HG03045 (cell line): Measurements from ENCODE around the gene MCRS1.
A peak's percentile ranks its signal among the peaks of the same experiment; 100 is the strongest.

Experiments used
- ATAC-seq: cut with Tn5 transposase; IDR thresholded peaks from one replicate; pipeline ENCODE4 v1.9.1; 2021; ENCODE audit warnings: mild to moderate bottlenecking, moderate library complexity; ENCODE audit not compliant: unreplicated experiment

The MCRS1 gene

DNA sequence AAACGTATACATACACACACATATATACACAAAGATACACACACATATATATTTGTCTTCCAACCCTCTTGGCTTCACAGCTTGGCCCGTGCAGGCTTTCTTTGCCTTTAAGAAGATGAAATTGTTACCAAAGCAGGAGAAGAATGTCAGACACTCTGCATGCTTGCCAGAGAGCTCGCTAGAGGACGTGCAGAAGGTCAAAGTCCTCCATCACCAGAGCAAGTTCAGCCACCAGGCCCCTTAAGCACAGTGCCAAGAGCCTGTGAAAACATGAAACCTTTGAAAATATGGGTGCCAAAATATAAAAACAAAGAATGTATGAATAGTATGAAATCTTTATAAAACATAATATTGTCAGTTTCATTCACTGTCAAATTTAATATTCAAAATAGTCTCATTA lies 14.9 kb upstream of the MCRS1 start:
- ATAC-seq, result no peak

DNA sequence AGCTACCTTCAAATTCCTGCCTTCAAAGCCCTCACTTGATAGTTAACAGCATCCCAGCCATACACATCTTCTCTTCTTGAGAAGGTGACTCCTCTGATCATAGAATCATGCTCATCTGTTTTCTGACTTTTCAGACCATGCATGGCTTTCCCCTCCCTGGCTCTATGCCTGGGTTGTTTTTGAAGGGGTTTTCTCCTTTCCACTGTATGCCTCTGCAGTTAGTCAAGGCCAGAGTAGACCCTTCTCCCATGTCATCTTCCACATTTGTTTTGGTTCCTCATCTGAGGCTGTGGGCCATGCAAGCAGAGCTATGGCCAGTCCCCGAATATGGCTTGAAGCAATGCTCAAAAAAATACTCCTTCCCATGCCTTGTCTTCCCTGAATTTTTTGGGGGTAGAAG lies 14.3 kb upstream of the MCRS1 start:
- no peak for ATAC-seq

DNA sequence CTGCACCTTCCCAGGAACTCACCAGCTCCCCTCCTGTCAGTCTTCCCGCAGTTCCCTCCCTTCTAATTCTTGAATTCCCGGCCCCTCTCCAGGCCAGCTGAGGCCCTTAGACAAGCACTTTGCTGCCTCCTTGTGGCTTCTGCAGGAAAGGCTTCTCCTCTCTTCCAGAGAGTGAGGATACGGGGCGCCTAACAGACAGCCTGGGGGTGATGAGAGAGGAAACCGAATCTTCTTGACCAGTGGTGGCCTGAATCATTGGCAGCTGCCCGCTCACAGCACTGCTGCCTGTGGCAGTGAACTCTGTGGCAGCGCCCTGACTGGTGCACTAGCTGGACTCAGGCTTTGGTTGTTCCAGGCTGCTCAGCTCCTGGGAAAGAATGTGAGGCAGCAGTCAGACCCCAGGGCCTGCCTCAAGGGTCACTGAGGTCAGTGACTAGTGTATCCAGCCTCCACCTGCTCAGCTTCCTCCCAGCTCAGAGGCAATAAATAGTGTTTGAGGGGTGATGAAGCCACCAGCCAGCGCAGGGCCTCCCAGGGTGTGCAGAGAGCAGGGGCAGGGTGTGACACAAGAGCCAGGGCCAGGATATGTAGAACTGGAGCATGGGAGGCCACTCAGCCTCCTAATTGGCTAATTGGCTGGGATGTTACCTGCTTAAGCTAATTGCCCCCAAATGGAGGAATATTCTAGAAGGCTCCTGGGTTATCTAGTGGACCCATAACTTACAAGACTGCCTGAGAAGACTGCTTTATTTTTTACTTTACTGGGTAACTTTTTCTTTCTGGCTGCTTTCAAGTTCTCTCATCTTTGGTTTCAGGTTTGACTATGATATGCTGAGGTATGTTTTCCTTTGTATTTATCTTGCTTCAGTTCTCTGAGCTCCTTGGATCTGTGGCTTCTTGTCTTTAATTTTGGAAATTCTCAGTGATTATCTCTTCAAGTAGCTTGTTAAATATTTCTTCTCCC lies 12.9 kb upstream of the MCRS1 start:
- ATAC-seq, result no peak

DNA sequence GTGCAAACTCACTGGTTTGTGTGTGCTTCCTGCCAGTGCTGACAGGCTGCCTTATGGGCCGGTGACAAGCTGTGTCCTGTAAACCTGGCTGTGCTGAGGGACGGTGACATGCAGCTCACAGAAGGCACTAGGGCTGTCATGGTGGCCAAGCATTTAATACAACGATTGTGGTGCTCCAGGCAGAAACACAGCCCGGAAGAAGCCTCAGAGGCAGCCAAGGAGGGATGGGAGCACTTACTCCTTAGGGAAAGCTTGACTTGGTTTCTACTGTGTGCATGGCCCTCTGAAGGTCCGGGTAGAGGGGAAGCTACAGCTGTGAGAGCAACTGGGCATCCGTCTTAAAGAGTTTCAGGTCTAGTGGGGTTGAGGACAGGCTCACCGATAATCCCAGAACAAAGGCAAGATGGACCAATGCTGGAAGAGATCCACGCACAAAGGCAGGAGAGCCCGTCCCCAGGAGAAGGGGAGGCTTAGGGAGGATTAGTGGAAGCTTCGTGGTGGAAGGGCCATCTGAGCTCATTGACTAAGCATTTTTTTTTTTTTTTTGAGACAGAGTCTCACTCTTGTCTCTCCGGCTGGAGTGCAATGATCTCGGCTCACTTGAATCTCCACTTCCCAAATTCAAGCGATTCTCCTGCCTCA lies 10.7 kb upstream of the MCRS1 start:
- no peak for ATAC-seq

DNA sequence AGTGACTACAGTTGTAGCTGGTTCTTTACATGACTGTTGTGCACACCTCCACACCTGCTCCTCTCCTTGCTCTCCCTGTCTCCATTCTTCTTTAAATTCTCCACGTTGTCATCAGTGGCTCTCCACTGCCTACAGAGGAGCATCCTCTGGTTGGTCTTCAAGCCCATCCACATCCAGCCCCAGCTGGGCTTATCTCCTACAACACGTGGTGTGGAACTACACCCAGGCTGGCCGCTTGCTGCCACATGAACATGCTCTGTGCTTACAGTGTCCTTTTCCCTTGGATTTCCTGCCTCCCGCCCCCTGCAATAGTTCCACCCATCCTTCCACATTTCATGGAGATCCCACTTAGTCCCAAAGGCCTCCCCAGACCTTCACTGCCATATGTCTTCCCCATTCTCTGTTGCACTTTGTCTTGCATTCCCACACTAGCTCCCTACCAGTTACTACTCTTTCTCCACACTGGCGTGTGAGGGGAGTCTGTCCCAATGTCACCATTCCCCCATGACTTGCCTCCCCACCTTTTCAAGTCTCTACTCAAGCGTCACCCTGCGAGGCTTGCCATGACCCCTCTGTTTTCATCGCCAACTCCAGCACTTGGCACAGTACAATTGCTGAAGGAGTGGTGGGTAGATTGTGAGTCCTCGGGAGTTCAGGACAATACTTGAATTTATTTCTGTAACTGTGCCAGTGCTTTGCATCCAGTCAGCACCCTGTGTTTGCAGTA lies 9.8 kb upstream of the MCRS1 start:
- ATAC-seq, result no peak

DNA sequence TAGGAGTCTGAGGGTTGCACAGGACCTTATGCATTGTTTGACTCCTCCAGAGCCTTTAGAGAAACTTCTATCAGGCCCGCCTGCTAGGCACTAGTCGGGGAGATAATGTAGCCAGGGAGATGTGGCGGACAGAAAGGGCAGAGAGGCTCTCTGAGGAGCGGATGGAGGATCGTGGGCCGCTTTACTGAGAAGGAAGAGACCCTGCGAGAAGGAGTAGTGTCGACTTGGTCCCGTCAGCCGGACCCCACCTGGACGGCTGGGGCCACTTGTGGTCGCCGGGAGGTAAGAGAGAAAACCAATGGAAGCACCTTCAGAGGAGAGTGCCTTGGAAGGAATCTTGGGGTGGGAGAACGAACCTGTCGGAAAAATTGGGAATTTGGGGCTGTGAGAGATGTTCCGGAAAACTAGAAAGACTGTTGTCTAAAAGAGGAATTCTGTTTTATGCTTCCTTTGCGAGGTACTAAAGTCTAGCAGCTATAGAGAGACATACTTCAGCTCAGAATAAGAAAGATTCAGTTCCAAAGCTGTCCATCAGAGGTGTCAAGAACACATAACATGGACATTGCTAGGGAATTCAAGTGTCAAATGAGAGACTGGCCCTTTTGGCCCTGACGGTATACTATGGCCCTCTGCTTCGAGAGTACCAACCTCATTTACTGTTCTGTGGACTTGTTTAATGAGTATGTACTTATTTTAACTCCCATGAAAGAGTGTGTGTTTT lies 660 bp upstream of the MCRS1 start:
- ATAC-seq, result no peak

DNA sequence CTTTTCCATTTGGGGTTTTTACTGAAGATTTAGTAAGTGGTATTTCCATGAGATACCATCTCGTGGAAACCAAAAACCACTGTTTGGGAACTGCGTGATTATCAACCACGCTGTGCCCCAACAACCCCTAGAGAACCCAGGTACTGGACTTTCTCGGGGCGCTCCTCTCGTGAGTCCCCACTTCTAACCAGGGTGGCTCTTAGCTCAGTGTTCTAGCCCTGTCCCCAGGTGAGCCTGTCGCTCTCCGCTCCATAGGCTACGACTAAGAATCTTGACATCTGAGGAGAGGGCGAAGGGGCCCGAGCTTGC lies 686 bp downstream of the MCRS1 start:
- peak; percentile 7 for ATAC-seq

DNA sequence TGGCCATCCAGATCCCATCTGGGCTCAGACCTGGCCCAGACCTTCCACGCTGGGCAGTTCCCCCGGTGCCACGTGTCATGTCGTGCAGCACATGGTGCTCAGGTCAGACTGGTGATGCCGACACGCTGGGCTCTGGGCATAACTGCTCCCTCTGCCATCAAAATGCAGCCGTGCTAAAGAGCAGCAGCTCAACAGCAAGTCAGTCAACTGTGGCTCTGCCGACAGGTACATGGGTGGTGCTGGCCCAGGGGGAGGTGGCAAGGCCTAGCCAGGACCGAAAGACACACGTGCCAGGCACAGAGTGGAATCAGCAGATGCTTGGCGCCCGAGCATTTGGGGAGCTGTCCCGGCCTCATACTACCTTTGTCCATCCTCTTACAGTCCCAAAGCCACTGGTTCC lies 1.6 kb downstream of the MCRS1 start:
- ATAC-seq, result no peak

DNA sequence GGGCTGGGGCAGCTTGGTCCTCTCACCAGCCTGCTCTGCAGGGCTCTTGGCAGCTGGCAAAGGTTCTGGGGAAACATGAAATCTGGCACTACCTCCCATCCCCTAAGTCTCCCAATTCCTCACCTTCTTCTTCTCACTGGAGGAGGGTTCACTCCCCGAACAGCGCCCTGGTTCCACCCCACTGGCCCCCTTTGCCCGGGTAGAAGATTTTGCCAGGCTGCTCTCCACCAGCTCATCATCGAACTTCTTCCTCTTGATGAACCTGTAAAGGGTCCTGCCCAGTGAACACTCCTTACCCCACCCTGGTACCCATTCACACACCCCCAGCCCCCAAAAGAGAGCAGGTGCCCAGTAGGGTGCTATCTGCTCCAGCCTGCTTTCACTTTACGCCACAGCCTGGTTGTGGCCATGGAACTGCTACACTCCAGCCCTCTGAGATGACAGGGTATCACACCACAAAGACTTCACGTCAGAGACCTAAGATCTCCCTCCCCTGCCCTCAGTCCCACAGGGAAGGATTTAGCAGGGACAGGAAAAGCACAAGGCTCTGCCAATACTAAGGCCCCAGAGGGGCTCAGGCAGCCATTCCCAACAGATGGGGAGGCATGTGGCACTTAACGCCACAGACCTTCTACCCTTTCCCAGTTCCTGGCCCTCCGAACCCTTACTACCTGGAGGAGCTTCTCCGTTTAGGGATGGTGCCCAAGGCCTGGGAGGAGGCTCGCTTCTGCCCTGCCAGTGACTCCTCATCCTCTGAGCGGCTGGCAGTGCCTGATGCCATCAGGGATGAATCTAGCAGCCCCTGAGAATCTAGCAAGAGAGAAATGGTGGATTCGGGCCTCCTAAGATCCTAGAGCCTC lies 2.3 kb downstream of the MCRS1 start:
- no peak for ATAC-seq

DNA sequence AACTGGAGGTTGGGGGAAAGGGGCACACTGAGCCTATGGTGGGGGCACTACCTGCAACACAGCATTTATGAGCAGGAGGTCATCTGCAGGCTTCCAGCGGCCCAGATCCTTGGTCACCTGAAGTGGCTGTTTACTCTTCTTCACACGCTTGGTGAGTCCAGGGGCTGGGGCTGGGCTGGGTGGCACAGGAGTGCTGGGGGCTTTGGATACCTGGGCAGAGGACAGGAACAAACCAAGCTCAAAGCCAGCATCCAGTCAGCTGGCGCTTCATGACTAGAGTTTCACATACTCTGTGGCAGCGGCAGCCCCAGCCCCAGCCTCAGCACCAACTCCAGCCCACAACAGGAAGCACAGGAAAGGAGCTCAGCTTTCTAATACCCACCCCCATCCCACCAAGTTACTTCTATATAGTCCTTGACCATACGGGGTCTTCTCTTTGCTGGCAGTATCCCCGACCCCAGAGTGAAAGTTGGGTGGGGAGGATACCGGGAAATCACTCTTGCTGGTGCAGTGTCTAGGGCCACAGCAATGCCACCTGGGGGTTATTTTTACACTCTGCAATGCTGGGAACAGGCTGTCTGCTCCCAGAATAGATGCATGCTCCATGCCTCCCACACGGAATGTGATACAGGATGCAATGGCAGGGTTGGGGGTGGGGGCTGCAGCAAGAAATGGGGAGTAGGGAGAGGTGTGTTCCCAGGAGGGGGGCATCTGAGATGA lies 3.1 kb downstream of the MCRS1 start:
- ATAC-seq, result no peak

DNA sequence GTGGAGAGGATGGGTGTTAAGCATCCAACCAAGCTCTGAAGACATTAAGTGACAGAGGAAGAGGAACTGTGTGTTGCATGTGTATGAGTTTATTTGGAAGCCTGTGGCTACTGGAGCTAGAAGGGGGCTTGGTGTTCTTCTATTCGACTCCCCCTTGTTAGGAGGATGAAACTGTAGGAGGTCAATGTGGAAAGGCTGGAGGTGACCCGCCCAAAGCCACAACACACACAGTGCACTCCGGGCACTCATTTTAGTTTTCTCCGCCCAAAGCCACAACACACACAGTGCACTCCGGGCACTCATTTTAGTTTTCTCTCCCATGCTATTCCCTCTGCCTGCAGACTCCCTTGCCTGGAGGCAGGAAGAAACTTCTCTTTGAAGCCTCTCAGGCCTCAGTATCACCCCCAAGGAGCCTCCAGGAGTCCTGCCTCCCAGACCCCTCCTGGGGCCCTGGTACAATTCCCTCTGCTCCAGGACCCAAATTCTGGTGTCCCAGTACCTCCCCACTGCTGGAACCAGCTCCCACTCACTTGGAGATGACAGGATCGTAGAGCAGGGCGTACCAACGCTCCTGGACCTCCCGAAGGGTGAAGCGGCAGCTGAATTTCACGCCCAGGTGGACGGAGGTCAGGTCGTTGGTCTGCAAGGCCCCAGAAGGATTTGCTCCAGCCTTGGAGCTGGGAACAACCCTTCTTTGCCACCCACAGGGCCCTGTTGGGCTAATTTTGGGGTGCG lies 3.8 kb downstream of the MCRS1 start:
- no peak for ATAC-seq

DNA sequence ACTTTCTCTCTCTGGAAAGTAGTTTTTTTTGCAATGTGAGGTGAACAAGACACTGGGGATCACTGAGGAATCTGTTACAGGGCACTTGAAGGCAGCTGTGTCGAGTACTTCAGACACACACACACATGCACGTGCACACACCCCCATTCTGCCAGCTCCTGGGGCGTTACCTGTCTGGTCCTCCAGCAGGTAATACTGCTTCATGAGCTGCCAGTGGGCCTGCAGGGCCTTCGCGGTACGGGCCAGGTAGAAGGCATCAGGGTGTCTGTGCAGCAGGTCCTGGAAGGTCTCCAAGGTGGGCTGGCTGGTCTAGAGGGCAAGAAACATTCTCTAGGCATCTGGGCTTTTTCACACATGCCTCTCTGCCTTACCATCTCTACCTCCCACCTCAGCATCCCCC lies 5.1 kb downstream of the MCRS1 start:
- ATAC-seq, result no peak

DNA sequence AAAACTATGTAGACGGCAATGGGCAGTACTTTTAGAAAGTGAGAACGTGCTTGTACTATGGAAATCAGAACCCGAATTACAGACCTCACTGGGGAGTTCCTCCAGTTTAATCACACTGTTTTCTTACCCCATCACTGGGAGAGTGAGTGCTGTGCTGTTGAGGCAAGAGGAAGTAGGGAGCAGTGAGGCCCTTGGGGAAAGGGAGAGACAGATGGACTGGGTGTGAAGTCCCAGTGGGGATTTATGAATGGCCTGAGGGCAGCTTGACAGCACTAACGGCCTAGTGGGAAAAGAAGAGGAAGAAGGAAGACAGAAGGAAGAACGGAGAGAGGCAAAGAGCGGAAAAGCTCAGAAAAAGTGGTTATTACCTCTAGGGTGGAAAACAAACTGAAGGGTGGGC lies 5.7 kb downstream of the MCRS1 start:
- no peak for ATAC-seq

DNA sequence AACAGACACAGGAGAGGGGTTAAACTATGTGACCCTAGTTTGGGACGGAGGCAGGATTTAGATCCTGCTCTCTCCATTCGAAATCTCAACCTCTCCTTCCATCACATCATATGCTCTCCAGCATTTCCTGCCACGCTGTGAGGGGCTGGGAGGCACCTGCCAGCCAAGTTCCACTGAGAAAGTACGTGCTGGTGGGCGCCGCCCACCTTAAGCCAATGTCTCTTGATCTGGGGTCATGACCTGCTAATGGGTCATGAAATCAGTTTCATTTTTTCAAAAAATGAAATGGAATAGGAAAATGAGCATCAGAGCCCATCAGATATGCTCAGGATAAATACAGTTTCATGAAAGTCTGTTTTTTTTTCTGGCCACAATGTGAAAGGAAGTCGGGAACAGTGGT lies 7.2 kb downstream of the MCRS1 start:
- ATAC-seq, result no peak

DNA sequence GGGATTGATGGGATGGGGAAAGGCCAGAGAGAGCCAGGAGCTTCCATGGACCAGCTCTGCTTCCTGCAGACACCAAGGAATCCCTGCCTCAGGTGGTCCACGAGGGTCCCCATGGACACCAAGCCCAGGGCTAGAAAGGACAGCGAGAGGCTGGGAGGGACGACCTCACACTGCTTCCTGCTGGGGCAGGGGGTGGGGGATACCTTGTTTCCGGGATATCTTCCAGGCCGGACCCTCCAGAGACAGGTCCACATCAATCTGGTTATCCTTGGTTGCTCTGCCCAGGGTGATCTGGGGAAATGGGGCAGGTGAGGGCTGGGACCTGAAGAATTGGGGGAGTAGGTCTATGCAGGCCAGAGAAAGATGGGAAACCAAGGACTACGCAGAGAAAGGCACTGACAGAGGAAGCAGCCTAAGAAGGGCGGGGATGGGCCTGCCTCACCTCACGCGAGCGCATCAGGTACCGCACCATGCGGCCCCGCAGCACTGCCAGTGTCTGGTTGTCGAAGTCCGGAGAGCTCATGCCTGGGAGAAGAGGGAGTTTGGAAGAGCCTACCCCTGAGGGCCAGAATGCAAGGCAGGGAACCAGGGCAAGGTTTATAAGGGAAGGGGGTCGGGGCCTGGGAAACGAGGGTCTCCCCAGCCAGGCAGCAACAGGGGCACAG lies 8.8 kb downstream of the MCRS1 start:
- ATAC-seq, result no peak

DNA sequence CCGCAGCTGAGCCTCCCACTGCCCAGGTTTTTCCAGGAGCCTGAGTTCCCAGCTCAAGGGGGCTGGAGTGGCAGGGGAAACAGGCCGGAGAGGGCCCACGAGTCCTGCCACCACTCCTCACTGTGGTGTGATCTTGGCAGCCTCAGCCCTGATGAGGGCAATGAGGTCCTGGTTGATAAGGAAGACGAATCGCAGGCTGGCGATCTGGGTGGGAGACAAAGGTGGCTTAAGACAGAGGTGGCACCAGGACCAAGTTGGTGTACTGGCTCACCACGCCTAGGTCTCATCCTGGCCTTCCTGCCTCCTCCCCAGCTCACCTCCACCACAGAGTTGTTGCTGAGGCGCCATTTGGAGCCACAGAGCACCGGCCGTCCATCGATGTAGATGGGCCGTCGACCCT lies 9.4 kb downstream of the MCRS1 start:
- no peak for ATAC-seq

DNA sequence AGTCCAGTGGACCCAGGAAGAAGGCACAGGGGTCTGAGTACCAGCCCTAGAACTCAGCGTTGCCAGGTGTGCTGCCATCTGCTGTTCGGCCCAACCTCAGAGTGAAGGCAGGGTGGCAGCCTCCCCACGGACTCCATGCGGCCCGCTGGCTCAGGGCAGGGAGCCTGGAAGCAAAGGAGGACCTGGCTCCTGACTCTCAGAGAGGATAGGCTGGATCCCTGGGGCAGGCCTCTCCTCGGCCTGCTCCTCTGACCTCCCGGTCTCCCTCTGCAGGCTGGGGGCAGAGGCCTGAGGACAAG lies 10.1 kb downstream of the MCRS1 start:
- ATAC-seq, result no peak

DNA sequence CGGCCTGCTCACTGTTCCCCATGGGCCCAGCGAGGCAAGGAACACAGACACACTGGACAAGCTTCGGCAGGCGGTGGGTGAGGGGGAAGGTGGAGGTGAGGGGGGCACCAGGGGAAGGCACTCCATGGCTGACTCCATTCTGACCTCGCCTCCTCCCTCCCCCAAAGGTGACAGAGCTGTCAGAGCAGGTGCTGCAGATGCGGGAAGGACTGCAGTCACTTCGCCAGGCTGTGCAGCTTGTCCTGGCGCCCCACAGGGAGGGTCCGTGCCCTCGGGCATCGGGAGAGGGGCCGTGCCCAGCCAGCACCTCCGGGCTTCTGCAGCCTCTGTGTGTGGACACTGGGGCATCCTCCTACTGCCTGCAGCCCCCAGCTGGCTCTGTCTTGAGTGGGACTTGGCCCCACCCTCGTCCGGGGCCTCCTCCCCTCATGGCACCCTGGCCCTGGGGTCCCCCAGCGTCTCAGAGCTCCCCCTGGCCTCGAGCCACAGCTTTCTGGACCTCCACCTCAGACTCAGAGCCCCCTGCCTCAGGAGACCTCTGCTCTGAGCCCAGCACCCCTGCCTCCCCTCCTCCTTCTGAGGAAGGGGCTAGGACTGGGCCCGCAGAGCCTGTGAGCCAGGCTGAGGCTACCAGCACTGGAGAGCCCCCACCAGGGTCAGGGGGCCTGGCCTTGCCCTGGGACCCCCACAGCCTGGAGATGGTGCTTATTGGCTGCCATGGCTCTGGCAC lies 10.6 kb downstream of the MCRS1 start:
- no peak for ATAC-seq
